SK-N-SH (cell line): Measurements from ENCODE around the gene RAI14.

ENCODE experiments used
- CHD2 ChIP-seq: fragments of 150-350 bp; IDR thresholded peaks from 2 replicates; pipeline ENCODE4 v1.6.1; 2018; ENCODE audit warnings: low read length; ENCODE audit not compliant: partially characterized antibody
- CTCF ChIP-seq: fragments of 200-600 bp; sonication (generic); IDR thresholded peaks from 2 replicates; pipeline ENCODE4 v1.6.1; 2017; ENCODE audit warnings: antibody characterized with exemption, mild to moderate bottlenecking, moderate library complexity
- EP300 ChIP-seq, 2 experiments: IDR thresholded peaks; 2 replicates each; pipeline versions ENCODE4 v1.4.0 to v1.6.1; 2012; ENCODE audit warnings: borderline replicate concordance in 1 of 2, low read depth in 1 of 2, low read length in 1 of 2
- FOXJ3 ChIP-seq: sonication (generic); formaldehyde crosslinking; IDR thresholded peaks from 2 replicates; pipeline ENCODE4 v1.5.1; 2020; ENCODE audit warnings: mild to moderate bottlenecking, missing genetic modification reagents
- GABPA ChIP-seq: IDR thresholded peaks from 2 replicates; pipeline ENCODE4 v1.4.0; 2012; ENCODE audit warnings: low read depth, mild to moderate bottlenecking
- MXI1 ChIP-seq: IDR thresholded peaks from 2 replicates; pipeline ENCODE4 v1.6.1; 2012; ENCODE audit warnings: mild to moderate bottlenecking, low read depth, low read length, improper control_type of control experiment
- NFIC ChIP-seq: IDR thresholded peaks from 2 replicates; pipeline ENCODE4 v1.4.0; 2012; ENCODE audit warnings: borderline replicate concordance
- POLR2AphosphoS5 ChIP-seq: IDR thresholded peaks from 2 replicates; pipeline ENCODE4 v1.6.1; 2012; ENCODE audit warnings: low read depth, low read length
- RCOR1 ChIP-seq: fragments of 150-350 bp; IDR thresholded peaks from 2 replicates; pipeline ENCODE4 v1.6.1; 2017; ENCODE audit warnings: antibody characterized with exemption, low read length
- REST ChIP-seq: IDR thresholded peaks from 2 replicates; pipeline ENCODE4 v1.6.1; 2012; ENCODE audit warnings: mild to moderate bottlenecking, low read depth, low read length, moderate library complexity
- SIN3A ChIP-seq: IDR thresholded peaks from 2 replicates; pipeline ENCODE4 v1.6.1; 2012; ENCODE audit warnings: low read depth, mild to moderate bottlenecking, low read length, moderate library complexity, borderline replicate concordance
- TAF1 ChIP-seq: IDR thresholded peaks from 2 replicates; pipeline ENCODE4 v1.6.1; 2012; ENCODE audit warnings: low read depth, mild to moderate bottlenecking, low read length, moderate library complexity, borderline replicate concordance
- USF2 ChIP-seq: fragments of 150-350 bp; IDR thresholded peaks from 2 replicates; pipeline ENCODE4 v1.6.1; 2017; ENCODE audit warnings: antibody characterized with exemption, low read length, low read depth, borderline replicate concordance
- ZBTB33 ChIP-seq: IDR thresholded peaks from 2 replicates; pipeline ENCODE4 v1.4.0; 2012; ENCODE audit warnings: low read depth, borderline replicate concordance

- TF ChIP-seq EP300 (IDR thresholded peaks at IDR 0.05; ENCODE audit: borderline replicate concordance in 1 of 2, low read depth in 1 of 2, low read length in 1 of 2) (no peak), CTCF (no peak), REST (no peak), TAF1 (no peak), CHD2 (no peak), ZBTB33 (no peak), POLR2AphosphoS5 (no peak), RCOR1 (no peak), FOXJ3 (CRISPR knock-in tag) (no peak), SIN3A (no peak), MXI1 (no peak), NFIC (no peak), USF2 (no peak), GABPA (no peak)
These were observed 100.9 kb downstream of the RAI14 start for GRCh38 chr5:34756781-34757624.
